Tongue (tissue), 2 donors: ENCODE results near the gene CALY. TPM values are rescaled to one million over a fixed set of nuclear protein-coding genes. Genes with fewer than 3 reads are reported as not detected.

ENCODE experiments used
- DNase-seq: peaks from one replicate; pipeline ENCODE4 v3.0.0-alpha.2; 2015
- total RNA-seq: library from RNA; depleted of rRNA; stranded (reverse); fragments of >200 nt; gene quantifications from one replicate; pipeline ENCODE4 v1.2.3, GENCODE V29; 2014

CALY gene
- total RNA-seq, 1 donor from 2014 or later: not detected

DNA sequence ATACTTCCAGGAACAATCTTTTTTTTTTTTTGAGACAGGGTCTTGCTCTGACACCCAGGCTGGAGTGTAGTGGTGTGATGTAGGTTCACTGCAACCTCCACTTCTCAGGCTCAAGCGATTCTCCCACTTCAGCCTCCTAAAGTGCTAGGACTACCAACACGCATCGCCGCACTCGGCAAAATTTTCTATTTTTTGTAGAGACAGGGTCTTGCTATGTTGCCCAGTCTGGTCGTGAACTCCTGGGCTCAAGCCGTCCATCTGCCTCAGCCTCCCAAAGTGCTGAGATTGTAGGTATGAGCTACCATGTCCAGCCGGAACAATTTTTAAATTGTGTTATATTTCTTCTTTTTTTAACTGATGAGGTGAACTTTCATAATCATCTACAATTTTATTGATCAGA is 25.9 kb downstream of the CALY start:
- DNase-seq: no peak

DNA sequence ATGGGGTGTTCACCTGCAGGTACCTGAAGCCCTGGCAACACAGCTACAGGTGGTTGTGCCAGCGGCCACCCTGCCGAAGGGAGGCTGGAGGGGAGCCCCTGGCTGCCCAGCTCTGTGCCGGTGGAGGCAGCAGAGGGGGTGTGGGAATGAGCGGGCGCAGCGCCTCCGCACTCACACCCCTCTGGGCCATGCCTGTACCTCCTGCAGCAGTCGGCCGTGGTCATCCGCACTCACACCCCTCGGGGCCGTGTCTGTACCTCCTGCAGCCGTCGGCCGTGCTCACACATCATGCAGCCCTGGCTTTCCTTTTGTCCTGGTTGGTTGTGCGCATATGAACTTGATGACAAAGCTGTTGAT is 26.3 kb downstream of the CALY start:
- DNase-seq: no peak

DNA sequence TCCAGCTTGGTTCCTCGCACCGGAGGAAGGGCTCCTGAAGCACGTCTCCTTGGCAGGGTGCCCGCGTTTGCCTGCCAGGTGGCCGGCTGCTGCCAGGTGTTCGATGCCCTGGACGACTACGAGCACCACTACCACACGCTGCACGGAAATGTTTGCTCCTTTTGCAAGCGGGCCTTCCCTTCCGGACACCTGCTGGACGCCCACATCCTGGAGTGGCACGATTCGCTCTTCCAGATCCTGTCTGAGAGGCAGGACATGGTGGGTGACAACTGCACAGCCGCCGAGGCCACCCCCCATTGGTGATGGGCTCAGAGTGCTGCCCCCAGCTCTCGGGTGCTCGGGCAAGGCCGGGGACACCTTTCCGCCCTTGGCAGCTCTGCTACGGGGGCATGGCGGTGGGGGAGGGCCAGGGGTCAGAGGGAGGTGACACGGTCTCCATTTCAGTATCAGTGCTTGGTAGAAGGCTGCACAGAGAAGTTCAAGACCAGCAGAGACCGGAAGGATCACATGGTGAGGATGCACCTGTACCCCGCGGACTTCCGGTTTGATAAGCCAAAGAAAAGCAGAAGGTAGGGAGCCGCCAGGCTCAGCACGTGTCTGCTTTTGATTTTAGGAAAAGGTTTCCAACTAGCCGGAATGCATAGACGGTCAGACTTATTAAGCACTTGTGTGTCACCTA is 26.8 kb downstream of the CALY start:
- no peak for DNase-seq

DNA sequence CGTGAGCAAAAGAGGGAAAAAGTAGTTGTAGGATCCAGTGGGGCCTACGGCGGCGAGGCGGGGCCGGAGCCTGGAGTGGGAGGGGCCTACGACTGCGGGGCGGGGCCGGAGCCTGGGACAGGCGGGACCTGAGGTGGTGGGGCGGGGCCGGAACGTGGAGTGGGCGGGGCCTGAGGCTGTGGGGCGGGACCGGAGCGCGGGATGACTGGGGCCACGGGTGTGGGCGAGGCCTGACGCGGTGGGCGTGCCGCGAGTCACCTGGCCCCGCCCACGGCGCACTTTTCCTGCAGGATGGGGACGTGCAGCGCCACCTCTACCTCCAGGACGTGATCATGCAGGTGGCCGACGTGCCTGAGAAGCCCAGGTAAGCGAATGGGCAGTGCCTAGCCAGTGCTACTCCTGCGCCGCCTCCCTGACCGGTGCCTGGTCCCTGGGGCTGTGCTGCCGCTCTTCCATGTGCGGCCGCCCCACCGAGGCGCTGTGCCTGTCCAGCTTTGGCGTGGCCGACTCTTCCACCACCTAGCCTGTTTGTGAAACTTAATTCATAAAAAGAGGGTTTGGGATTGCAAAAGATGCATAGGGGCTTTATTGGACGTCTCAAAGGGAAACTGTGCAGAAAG is 27.5 kb downstream of the CALY start:
- peak; percentile 93 for DNase-seq

DNA sequence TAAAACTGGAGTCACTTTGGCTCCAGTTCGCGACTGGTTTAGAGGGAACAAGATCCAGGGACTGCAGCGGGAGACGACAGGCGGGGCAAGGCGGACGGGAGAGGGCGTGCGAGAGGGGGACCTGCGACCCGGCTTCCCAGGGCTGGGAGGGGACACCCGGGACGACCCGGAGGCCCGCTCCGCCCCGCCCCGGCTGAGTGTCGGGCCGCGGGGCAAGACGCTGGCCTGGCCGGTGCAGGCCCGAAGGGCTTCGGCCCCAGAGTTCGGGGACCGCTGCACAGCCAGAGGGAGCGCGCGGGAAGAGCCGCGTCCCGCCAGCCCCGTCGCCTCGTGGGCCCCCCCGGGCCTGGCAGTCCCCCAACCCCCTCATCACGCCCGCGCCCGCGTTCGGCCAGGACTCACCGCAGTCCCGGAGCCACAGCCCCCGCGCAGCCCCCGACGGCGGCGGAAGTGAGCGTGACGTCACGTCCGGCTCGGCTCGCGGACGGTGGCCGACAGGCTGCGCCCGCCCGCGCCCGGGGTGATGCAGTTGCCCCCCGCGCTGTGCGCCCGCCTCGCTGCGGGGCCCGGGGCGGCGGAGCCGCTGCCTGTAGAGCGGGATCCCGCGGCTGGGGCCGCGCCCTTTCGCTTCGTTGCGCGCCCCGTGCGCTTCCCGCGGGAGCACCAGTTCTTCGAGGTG is 28.1 kb downstream of the CALY start, which contains the start of the genes TUBGCP2 and ZNF511:
TUBGCP2 (minus strand) TSS at position 452 of the 679 bp plus-strand sequence. CDS start 5,931 bp downstream, outside the sequence.
ZNF511 (plus strand) TSS at position 494 of the 679 bp plus-strand sequence; CDS start at position 524, 30 bp downstream.
- DNase-seq: peak; percentile 92

- peak; percentile 80 for DNase-seq
Observed at GRCh38 chr10:133307776-133308420, 28.8 kb downstream of the CALY start.

DNA sequence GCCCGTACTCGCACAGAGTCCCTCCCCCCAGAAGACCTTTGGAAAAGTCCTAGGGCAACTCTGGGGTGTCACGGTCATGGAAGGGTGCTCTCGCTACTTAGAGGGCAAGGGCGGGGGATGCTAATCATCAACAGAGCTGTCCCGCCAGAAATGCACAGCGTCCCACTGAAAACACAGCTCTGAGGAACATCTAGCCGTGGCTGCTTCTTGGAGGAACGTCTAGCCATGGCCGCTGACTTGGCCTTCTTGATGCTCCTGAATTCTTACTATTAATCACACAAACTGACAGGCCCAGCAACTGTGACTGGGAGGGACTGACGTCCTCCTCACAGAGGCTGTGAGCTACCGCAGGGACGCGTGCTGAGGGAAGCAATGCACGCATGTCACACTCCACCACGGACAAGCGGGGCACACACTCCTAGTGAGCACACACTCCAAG is 29.7 kb downstream of the CALY start:
- no peak for DNase-seq

- no peak for DNase-seq
Observed at GRCh38 chr10:133306097-133306476, 30.6 kb downstream of the CALY start.

DNA sequence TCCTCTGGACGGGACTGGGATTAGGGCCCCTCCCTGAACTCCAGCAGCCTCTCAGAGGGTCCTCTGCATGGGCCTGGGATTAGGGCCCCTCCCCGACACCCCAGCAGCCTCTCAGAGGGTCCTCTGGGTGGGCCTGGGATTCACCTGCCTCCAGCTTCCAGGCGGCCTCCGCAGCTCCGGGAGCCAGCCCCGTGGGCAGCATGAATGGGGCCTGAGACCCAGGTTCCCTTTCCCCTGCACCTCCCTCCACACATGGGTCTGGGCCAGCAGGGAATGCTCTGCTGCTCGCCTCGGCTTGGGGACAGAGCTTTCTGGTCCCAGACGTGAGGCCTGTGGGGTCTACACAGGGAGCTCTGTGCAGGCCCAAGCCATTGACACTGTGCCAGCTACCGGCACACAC is 33.5 kb downstream of the CALY start:
- no peak for DNase-seq

GRCh38 chr10:133302230-133302629 is 34.5 kb downstream of the CALY start:
- DNase-seq: no peak

- no peak for DNase-seq
Observed at GRCh38 chr10:133299738-133300137, 37.0 kb downstream of the CALY start.

- no peak for DNase-seq
Observed at GRCh38 chr10:133299224-133299623, 37.5 kb downstream of the CALY start.

- no peak for DNase-seq
Observed at GRCh38 chr10:133298466-133298865, 38.2 kb downstream of the CALY start.

DNA sequence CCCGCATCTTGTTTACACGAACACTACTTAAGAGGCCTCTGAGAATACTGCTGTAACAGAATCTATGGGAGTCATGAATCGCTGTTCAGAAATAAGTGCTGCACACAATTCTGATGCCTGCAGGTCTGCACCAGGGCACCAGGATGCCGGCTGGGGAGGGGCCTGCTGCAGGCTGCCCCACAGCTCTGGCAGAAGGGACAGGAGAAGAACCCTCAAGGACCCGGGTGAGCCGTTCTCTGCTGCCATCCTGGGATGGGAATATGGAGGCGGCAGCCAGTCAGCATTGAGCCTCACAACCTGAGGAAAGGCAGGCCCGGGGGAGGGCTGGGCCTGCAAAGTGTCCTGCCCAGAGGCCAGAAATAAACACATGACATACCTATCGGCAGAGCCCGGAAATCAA is 39.2 kb downstream of the CALY start:
- no peak for DNase-seq

- DNase-seq: no peak
Observed at GRCh38 chr10:133295426-133296320, 41.0 kb downstream of the CALY start.

GRCh38 chr10:133294189-133294588 is 42.5 kb downstream of the CALY start:
- no peak for DNase-seq

GRCh38 chr10:133293810-133294119 is 42.9 kb downstream of the CALY start:
- no peak for DNase-seq

DNA sequence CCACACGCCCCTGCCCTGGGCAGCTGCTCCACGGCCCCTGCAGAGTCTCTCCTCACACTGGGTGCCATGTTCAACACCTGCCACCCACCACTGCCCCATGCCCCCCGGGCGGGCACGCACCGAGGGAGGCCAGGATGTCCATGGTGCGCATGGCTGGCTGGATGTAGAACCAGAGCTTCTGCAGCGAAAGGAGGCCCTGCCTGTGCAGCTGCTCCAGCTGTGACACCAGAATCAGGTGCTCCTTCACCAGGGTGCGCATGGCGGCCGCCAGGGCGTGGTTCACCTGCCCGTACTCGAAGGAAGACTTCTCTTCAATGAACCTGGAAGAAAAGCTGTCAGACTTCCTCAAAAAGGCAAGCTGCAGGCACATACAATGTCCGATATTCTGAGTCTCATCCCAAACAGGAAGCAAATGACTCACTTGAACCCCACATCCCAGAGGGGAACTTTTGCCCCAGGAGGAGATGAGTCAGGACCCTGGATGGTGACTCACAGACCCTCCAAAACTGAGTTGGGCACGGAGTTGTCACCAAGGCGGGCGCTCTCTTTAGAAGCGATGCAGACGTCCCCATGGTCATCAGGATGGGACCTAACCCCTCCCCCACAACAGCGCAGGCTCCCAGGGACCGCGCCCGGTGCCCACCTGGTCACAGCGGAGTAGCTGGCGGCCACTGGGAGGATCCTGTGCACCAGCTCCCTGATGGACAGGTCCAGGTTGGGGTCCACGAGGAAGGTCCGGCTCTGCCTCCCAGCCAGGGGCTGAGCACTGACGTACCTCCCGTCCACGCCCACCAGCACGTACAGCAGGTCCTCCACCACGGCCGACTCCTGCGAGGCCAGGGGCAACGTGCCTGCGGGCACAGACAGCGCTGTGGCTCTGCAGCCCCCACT is 43.5 kb downstream of the CALY start:
- no peak for DNase-seq

- no peak for DNase-seq
Observed at GRCh38 chr10:133289761-133290160, 46.9 kb downstream of the CALY start.

- DNase-seq: no peak
Observed at GRCh38 chr10:133287832-133288500, 48.7 kb downstream of the CALY start.
